SH-SY5Y (cell line): ENCODE results near the gene HIVEP1.

ENCODE experiments used
- GATA2 ChIP-seq: IDR thresholded peaks from 2 replicates; pipeline ENCODE4 v1.6.1; 2011; ENCODE audit warnings: mild to moderate bottlenecking, low read depth, low read length
- GATA3 ChIP-seq: IDR thresholded peaks from 2 replicates; pipeline ENCODE4 v1.6.1; 2011; ENCODE audit warnings: low read depth, mild to moderate bottlenecking, low read length, moderate library complexity

- TF ChIP-seq GATA2: peak; percentile 99
- peak; percentile 69 for TF ChIP-seq GATA3
Measured at GRCh38 chr6:12008366-12009179, 3.5 kb upstream of the HIVEP1 start.
